Measurements from ENCODE around the gene HRK.
"Not testable (repeated sequence)": the region's sequence is repeated elsewhere in the genome, so short reads cannot be mapped to it uniquely, and the experiment has no call there.

Gene HRK

DNA sequence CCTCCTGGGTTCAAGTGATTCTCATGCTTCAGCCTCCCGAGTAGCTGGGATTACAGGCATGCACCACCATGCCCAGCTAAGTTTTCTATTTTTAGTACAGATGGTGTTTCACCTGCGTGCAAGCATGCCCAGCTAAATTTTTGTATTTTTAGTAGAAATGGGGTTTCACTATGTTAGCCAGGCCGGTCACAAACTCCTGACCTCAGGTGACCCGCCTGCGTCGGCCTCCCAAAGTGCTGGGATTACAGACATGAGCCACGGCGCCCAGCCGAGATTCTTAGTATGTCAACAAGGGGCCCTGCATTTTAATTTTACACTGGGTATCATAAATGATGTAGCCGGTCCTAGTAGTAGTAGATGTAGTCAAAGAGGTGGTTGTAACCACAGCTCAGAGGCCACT lies 66.5 kb downstream of the HRK start:
- not testable (repeated sequence) for DNase-seq

DNA sequence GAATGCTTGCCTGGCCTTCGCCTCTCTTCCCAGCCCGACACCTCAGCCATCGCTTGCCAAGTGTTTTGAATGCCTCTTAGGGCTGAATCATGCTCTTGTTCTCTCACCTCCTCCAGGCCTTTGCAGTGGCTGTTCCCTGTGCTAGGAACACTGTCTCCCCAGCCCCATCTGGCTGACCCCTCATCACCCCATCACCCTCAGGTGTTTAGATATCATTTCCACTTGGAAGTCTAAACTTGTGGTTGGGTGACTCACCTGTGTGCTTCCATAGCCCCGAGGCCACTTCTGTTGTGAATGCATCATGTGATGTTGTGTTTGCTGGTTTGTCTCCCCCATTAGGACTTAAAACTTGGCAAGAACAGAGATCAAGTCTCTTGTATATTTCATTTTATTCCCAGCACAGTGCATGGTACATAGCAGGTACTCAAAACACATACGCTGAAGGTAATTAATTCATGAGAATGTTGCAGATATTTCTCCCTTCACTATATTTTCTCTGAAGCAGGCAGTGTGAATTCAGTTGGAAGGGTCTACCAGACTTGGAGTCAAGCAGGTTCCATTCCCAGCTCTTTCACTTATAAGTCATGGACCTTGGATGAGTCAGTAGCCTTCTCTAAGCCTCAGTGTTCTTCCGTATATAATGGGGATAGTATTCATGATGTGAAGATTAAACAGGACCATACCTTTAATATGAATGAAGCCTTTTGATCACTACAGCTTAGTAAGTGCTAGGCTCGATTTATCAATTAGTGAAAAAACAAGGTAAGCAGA lies 67.8 kb downstream of the HRK start:
- no peak for DNase-seq

DNA sequence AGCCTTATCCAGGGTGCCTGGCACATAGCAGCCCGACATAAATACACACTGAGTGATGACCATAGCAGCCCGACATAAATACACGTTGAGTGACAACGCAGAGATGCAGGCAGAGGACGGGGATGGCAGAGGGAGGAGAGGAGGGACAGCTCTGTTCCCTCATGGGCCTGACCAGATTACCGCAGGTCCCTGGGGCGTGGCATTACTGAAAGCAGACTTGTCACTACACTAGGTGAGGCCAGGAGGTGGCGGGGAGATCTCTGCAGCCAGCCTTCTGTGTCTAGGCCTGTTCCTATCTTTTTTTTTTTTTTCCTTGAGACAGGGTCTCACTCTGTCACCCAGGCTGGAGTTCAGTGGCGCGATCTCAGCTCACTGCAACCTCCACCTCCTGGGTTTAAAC lies 69.0 kb downstream of the HRK start:
- DNase-seq: no peak

DNA sequence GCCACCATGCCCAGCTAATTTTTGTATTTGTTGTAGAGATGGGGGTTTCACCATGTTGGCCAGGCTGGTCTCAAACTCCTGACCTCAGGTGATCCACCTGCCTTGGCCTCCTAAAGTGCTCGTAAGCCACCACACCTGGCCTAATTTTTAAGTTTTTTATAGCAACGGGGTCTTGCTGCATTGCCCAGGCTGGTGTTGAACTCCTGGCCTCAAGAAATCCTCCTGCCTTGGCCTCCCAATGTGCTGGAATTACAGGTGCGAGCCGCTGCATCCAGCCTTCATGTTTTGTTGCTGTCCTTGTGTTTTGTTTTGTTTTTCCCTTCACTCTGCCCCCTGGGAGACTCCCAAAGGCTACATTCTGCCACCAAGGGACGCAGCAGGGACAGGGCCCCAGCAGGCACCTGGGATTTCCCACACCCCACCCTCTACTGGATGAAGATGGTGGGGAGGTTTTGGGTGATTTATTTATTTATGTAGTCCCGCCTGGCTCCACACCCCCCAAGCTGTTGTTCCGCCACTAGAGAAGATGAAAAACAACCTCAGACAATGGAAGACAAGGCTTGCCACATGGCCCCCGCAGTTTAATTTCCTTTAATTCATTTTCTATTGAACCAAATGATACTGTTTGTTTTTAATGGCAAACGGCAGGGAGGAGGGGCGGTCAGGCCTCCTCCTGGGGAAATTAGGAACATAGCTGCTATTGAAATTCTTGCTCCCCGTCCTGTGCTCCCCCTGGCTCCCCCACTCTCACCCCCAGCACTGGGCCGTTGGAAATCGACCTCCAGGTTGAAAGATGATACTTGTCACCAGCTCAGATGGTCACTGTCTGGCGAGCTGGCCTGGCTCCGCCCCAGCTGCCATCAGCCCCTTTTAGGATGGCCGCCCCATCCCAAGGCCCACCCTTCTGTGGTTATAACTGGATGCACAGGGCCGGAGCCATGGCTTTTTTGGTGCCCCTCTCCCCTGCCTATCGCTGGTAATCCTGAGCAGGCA lies 72.8 kb downstream of the HRK start:
- DNase-seq: no peak

DNA sequence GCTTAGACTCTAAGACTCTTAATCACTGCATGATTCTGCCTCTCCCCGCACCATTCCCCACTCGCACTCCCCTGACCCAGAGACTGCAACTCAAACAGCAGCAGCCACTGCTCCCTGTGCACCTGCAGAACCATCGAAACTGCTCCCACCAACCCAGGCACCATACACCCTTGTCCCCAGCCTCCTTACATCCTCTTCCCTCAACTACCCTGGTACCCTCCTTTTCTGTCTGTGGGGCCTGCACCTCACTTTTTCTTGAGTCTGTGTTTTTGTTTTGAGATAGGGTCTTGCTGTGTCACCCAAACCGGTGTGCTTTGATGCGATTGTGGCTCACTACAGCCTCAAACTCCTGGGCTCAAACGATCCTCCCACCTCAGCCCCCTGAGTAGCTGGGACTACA lies 73.7 kb downstream of the HRK start:
- DNase-seq: no peak

DNA sequence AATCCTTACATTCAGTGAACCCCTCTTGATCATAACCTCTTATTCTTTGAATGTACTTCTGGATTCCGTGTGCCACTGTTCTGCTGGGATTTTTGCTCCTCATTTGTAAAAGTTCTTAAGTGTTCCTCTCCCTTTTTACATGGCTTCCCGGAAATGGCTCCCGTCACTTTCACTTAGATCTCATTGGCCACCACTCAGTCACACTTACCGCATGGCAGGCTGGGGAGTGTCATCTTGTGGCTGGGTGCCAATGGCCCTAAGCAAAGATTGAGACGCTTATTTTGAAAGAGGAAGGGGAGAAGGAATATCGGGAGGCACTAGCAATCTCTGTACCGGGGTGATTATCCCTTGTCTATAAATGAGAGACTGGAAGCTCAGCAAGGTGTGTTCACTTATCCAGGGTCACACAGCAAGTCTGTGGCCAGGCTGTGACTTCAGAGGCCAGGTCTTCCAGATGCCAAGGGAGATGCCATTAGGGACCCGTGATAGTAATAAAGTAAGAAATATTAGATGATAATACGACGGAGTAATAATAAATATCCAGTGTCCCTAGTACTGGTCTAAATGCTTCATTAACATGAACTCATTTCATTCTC lies 74.3 kb downstream of the HRK start:
- DNase-seq: no peak
